Measurements from ENCODE around the gene NCOA1.

The NCOA1 gene

GRCh38 chr2:24451805-24452501 is 39.1 kb upstream of the NCOA1 start:
- Histone ChIP-seq H3K36me3 (ENCODE audit: insufficient read depth, low read length) (no peaks in the 10 kb centered on the region; the same call in 1 of the 2 replicates), H3K79me2 (ENCODE audit: insufficient read depth, low read length) (no peaks in the 10 kb centered on the region), H3K4me1 (ENCODE audit: insufficient read depth, low read length, severe bottlenecking) (no peaks in the 10 kb centered on the region), H3F3A (ENCODE audit: insufficient read depth, low read length) (no peaks in the 10 kb centered on the region), H3K4me3 (ENCODE audit: low read depth, low read length, poor library complexity, severe bottlenecking) (no peak overlapping the region), H2AFZ (ENCODE audit: low read length) (no peak overlapping the region), H3K9me2 (ENCODE audit: low read depth, low read length) (no peaks in the 10 kb centered on the region), H3K9ac (ENCODE audit: low read length) (no peak overlapping the region), H4K20me1 (ENCODE audit: insufficient read depth, low read length) (no peaks in the 10 kb centered on the region), H3K9me3 (ENCODE audit: low read length) (peaks cover 3% of the 10 kb centered on the region; the same call in 1 of the 2 replicates), H3K27me3 (ENCODE audit: insufficient read depth, low read length) (no peaks in the 10 kb centered on the region; the same call in 1 of the 2 replicates), H3K4me2 (ENCODE audit: low read length) (no peak overlapping the region), H3K27ac (ENCODE audit: low read depth, low read length, poor library complexity, severe bottlenecking) (no peak overlapping the region)
- no peak for TF ChIP-seq EZH2 (IDR thresholded peaks at IDR 0.05; ENCODE audit: borderline replicate concordance, low read length)

GRCh38 chr2:24452502-24452885 is 38.6 kb upstream of the NCOA1 start:
- peaks cover 3% of the 10 kb centered on the region; the same call in 1 of the 2 replicates for H3K9me3 ChIP-seq (ENCODE audit: low read length)
- no peak overlapping the region for H3K9ac ChIP-seq (ENCODE audit: low read length)
- H3K79me2 ChIP-seq (ENCODE audit: insufficient read depth, low read length) = no peaks in the 10 kb centered on the region
- no peak overlapping the region for H3K27ac ChIP-seq (ENCODE audit: low read depth, low read length, poor library complexity, severe bottlenecking)
- no peak overlapping the region for H3K4me3 ChIP-seq (ENCODE audit: low read depth, low read length, poor library complexity, severe bottlenecking)
- no peaks in the 10 kb centered on the region for H3F3A ChIP-seq (ENCODE audit: insufficient read depth, low read length)
- no peaks in the 10 kb centered on the region for H3K9me2 ChIP-seq (ENCODE audit: low read depth, low read length)
- no peaks in the 10 kb centered on the region; the same call in 1 of the 2 replicates for H3K27me3 ChIP-seq (ENCODE audit: insufficient read depth, low read length)
- no peak overlapping the region for H2AFZ ChIP-seq (ENCODE audit: low read length)
- no peaks in the 10 kb centered on the region; the same call in 1 of the 2 replicates for H3K36me3 ChIP-seq (ENCODE audit: insufficient read depth, low read length)
- no peaks in the 10 kb centered on the region for H3K4me1 ChIP-seq (ENCODE audit: insufficient read depth, low read length, severe bottlenecking)
- TF ChIP-seq EZH2 (IDR thresholded peaks at IDR 0.05; ENCODE audit: borderline replicate concordance, low read length) (no peak), CTCF (IDR thresholded peaks at IDR 0.05; ENCODE audit: low read length) (no peak)
- no peaks in the 10 kb centered on the region for H4K20me1 ChIP-seq (ENCODE audit: insufficient read depth, low read length)
- H3K4me2 ChIP-seq (ENCODE audit: low read length) = no peak overlapping the region

DNA sequence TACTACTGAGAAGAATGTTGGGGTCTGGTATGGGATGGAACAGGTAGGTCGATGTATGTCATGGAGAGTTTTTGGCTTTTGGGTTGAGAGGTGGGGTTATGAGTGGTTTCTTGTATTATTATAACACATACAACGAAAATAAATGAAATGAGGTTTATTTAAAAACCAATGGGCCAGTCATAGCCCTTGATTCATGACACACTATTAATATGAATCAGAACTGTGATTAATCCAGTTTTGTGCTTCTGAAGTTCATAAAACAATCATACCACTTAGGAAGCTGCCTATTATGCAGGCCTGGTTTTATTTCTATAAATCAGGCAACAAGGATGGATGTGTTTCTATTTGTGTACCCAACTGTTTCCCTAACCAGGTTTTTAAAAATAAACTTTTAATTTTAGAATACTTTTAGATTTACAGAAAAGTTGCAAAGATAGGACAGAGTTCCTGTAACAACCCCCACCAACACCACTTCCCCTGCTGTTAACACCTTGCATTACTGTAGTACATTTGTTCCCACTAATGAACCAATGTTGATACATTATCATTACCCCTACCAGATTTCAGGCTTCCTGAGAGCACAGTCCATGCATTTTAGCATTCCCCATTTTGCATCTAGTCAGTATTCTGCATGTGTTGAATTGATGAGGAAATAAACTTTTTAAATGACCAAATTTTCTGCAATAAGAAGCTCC is 37.5 kb upstream of the NCOA1 start:
- no peaks in the 10 kb centered on the region for H4K20me1 ChIP-seq (ENCODE audit: insufficient read depth, low read length)
- H3F3A ChIP-seq (ENCODE audit: insufficient read depth, low read length) = no peaks in the 10 kb centered on the region

More for the DNA sequence above, 37.5 kb upstream of the NCOA1 start:
- no peak for TF ChIP-seq EZH2 (IDR thresholded peaks at IDR 0.05; ENCODE audit: borderline replicate concordance, low read length)
- TF ChIP-seq CTCF (IDR thresholded peaks at IDR 0.05; ENCODE audit: low read length) = no peak
- no peak overlapping the region for H3K27ac ChIP-seq (ENCODE audit: low read depth, low read length, poor library complexity, severe bottlenecking)
- no peaks in the 10 kb centered on the region; the same call in 1 of the 2 replicates for H3K27me3 ChIP-seq (ENCODE audit: insufficient read depth, low read length)
- H3K4me3 ChIP-seq (ENCODE audit: low read depth, low read length, poor library complexity, severe bottlenecking) = no peak overlapping the region
- H3K4me1 ChIP-seq (ENCODE audit: insufficient read depth, low read length, severe bottlenecking) = no peaks in the 10 kb centered on the region
- no peak overlapping the region for H2AFZ ChIP-seq (ENCODE audit: low read length)
- H3K9ac ChIP-seq (ENCODE audit: low read length) = no peak overlapping the region
- no peaks in the 10 kb centered on the region for H3K9me2 ChIP-seq (ENCODE audit: low read depth, low read length)
- H3K79me2 ChIP-seq (ENCODE audit: insufficient read depth, low read length) = no peaks in the 10 kb centered on the region
- H3K36me3 ChIP-seq (ENCODE audit: insufficient read depth, low read length) = no peaks in the 10 kb centered on the region; the same call in 1 of the 2 replicates
- H3K4me2 ChIP-seq (ENCODE audit: low read length) = no peak overlapping the region
- H3K9me3 ChIP-seq (ENCODE audit: low read length) = peaks cover 3% of the 10 kb centered on the region; the same call in 1 of the 2 replicates
